NCI-H2196 treated with DMSO at 0.1 percent for 48 hours (cell line): ENCODE measurements around the gene PES1.
"Not testable (repeated sequence)": the region's sequence is repeated elsewhere in the genome, so short reads cannot be mapped to it uniquely, and the experiment has no call there.

ENCODE experiments used
- DNase-seq: peaks from one replicate; lab custom pipeline; 2025; ENCODE audit not compliant: unreplicated experiment; lab: John Stamatoyannopoulos, UW

PES1 gene

DNA sequence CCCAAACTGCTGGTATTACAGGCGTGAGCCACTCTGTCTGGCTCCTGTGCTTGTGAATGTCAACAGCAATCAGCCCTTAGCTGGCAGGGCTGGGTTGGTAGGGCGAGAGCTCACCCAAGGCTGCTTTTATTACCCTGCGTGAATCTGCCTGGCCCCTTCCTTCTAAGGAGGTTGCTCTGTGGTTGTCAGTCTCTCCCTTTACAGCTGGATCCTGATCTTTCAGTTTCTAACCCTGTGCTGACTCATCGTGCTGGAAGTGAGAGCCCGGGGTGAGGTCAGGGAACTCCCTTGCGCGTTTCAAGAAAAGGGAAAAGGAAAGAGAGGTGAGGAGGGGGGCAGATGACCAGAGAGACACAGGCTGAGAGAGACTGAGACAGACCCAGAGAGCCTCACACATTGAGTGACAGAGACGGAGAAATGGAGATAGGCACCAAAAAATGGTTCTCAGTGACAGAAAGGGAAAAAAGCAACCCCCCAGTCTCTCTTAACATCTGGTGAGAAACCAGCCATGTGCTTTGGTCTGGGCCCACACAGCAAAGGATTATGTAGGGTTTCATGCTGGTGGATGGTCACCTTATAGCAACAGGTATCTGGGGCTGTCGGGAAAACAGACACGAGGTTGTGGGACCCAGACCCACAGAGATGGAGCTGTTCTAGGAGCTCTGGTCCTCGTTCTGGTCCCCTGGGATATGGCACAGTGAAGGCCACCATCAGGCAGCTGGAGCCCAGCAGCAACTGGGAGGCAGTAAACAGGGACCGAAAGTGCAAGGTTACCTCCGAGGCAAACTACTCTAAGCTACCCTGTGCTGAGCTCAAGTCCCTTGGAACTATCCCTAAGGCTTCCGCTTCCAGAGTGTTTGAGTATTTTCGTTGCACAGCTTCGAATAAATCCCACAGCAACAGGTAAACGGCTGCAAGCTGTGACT, 17.8 kb upstream of the PES1 start:
- DNase-seq = no peak

DNA sequence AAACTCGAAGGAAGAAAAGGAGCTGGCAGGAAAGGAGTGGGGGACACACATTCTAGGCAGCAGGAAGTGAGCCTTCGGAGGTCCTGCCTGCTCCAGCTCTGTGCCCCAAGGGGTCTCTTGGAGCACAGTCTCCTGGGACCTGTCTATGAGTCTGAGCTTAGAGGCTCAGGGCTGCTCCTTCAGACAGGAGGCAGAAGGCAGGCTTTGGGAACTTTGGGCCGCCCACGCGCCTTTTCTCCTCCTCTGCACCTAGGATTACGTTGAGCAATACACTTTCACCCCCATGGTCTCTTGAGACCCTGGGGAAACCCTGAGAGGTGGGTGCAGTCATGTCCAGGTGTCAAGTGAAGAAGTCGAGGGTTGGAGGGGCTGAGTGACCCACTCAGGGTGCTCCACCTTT, 16.2 kb upstream of the PES1 start:
- DNase-seq = no peak

DNA sequence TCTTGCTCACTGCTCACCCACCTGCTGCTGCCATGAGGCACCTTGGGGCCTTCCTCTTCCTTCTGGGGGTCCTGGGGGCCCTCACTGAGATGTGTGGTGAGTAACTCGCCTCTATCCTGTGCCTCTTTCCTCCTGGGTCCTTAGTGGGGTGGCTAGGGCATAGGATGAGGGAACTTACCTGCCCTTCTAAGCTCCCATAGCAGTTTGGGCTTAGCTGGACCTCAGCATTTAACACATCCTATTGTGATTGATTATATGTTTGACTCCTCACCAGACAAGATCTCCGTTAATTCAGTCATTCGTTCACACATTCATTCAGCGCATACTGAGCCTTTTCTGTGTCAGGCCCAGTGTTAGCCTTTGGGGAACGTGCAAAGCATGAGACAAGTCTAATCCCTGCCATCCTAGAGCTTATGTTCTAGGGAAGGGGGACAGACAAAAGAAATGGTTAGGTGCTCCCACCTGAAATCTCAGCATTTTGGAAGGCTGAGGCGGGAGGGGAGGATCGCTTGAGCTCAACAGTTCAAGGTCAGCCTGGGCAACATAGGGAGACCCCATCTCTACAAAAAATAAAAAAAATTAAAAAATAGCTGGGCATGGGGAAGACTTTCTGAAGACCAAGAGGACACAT, 15.7 kb upstream of the PES1 start:
- no peak for DNase-seq

DNA sequence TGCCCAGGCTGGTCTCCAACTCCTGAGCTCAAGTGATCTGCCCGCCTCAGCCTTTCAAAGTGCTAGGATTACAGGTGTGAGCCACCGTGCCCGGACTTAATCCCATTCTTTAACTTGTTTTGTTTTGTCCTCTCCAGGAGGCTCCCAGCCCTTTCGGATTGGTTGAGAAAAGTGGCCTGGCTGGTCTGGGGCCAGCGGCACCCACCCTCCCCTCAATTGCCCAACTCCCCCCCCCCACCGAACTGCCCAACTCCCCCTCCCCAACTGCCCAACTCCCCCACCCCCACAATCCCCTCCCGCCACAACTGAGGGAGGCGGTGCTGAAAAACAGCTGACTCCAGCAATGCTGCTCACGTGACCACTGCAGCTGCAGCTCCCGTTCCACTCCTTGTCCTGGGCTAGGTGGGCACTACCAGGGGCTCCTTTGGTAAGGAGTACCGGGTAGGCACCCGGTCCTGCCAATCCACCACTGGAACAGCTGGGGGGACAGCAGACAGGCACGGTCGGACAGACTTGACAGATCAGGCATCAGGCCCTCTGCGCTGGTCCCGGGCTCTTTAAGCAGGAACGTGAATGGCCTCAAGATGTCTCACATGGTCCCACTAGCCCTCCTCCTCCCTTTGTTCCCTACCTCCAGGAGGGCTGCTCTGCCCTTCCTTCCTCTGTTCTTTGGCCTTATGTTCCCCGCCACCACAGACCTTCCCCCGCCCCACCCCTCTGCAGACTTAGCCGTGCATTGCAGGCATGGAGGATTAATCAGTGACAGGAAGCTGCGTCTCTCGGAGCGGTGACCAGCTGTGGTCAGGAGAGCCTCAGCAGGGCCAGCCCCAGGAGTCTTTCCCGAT, 15.0 kb upstream of the PES1 start, which contains the start of gene TCN2:
Gene TCN2, plus strand, starts transcription at position 720 of the 845 bp plus-strand sequence. CDS start 158 bp downstream, outside the sequence.
- DNase-seq = peak; percentile 36

DNA sequence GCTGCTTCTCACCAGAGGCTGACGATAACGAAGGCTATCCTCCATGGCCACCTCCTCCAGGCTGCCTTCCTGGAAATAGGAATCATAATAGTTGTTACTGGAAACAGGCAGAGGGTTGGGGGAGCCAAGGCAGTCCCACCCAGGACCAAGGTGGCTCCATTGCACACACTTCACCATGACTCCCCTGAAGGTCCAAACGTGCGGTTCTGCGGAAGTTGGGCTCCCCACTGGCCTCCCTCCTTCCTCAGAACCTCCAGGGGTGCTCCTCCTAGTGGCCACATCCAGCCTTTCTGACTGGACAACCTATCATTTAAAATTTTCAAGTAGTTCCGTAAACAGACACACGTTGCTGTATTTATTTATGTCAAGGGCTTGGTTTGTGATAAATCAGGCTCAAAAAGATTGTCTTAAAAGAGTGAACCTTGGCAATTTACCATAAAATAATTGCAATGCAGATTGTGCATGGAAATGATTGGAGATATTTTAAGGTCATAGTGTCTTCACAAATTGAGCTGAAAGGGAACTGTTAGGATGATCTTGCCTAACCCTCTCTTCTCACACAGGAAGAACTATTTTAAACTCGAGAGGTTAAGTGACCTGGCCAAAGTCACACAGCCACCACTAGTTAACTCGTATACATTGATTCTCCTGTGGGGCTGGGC, 13.9 kb upstream of the PES1 start:
- no peak for DNase-seq

DNA sequence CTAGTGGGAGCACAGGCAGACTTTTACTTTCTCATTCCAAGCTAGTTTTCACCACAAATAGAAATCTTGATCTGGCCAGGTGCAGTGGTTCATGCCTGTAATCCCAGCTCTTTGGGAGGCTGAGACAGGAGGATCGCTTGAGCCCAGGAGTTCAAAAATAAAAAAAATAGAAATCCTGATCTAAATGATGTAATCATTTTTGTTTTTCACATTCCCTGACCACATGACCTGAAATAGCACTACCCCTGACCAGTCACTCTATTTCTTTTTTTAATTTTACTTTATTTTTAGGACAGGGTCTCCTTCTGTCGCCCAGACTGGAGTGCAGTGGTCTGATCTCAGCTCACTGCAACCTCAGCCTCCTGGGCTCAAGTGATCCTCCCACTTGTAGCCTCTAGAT, 13.0 kb upstream of the PES1 start:
- DNase-seq = no peak

DNA sequence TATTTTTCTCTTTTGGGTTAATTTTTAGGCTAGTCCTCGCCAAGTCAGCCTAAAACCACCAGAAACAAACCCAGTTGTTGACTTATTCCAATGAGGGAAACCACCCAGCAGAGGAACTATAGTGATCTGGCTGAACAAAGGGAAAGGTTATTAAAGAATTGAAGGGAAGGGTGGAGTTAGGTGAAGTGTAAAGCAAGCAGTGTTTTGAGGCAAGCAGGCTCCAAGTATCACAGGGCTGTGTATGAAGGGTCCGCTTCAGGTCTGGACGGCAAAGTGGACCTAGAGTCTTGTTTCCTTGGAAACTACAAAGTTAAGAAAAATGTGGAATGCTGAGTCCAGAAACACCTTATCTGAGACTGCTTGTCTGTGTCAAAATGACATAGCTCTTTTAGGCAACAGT, 12.1 kb upstream of the PES1 start:
- DNase-seq = no peak

DNA sequence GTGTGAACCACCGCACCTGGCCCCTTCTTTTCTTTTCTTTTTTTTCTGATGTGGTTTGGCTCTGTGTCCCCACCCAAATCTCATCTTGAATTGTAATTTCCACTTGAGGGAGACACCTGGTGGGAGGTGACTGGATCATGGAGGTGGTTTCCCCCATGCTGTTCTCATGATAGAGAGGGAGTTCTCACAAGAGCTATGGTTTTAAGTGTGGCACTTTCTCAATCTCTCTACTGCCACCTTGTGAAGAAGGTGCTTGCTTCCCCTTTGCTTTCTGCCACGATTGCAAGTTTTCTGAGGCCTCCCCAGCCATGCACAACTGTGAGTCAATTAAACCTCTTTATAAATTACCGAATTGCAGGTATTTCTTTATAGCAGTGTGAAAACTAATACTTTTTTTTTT, 10.3 kb upstream of the PES1 start:
- no peak for DNase-seq

DNA sequence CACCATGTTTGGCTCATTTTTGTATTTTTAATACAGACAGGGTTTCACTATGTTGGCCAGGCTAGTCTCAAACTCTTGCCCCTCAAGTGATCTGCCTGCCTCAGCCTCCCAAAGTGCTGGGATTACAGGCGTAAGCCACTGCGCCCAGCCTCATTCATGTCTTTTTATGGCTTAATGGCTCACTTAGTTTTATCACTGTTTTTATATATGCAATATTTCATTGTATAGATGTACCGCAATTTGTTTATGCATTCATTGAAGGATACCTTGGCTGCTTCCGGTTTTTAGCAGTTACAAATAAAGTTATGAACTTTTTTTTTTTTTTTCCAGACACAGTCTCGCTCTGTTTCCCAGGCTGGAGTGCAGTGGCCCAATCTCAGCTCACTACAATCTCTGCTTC, 9.8 kb upstream of the PES1 start:
- DNase-seq = no peak

DNA sequence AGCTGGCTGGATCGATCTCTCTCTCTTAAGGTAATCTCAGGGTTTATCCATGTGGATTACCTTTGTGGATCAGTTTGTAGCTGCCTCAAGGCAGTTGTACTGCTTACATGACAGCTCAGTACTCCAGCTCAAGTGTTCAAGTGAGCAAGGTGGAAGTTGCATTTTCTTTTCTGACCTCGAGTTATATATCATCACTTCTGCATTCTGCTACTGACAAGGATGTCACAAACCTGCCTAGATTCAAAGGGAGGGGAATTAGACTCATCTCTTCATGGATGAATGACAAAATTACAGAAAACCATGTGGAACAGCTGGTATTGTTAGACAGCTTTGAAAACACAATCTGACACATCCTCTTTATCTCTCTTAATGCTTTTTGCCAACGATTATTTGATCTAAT, 9.2 kb upstream of the PES1 start:
- no peak for DNase-seq

DNA sequence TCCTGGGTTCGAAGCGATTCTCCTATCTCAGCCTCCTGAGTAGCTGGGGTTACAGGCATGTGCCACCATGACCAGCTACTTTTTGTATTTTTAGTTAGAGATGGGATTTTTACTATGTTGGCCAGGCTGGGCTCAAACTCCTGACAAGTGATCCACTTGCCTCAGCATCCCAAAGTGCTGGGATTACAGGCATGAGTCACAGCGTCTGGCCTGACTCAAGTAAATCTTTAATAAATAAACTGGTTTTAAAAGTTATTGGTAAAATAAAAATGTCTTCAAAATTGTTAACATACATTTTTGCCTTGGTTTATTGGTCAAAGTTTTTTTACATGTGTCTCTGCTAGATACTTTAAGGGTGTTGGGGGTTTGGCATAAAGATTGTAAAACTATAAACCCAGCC, 7.3 kb upstream of the PES1 start:
- no peak for DNase-seq

DNA sequence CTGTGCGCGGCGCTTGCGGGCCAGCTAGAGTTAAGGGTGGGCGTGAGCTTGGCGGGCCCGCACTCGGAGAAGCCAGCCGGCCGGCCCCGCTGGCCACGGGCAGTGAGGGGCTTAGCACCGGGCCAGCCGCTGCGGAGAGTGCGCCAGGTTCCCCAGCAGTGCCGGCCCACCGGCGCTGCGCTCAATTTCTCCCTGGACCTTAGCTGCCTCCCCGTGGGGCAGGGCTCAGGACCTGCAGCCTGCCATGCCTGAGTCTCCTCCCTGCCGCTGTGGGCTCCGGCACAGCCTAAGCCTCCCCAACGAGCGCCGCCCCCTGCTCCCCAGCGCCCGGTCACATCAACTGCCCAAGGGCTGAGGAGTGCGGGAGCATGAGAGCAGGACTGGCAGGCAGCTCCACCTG, 5.2 kb upstream of the PES1 start:
- DNase-seq = no peak

DNA sequence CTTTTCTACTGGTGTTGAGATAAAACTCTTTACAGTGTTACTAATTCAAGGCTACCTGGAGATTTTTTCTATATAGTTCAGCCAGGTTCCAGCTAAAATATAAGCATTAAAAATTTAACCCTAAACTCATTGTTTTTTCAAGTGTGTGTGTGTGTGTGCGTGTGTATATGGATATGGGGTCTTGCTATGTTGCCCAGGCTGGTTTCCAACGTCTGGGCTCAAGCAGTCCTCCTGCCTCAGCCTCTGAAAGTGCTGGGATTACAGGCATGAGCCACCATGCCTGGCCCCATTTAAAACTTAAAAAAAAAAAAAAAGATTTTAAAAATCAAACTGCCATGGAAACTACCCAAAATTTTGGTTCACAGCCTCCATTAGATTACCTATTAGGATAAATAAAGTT, 4.5 kb upstream of the PES1 start:
- no peak for DNase-seq

DNA sequence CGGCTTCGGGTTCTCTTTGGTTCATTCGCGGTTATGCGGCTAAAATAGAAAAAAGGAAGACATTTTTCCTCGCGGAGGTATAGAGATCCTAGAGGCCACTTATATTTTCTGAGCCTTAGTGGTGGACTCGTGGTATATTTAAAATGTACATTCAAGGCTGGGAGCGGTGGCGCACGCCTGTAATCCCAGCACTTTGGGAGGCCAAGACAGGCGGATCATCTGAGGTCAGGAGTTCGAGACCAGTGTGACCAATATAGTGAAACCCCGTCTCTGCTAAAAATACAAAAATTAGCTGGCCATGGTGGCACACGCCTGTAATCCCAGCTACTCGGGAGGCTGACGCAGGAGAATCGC, 627 bp upstream of the PES1 start:
- not testable (repeated sequence) for DNase-seq

DNA sequence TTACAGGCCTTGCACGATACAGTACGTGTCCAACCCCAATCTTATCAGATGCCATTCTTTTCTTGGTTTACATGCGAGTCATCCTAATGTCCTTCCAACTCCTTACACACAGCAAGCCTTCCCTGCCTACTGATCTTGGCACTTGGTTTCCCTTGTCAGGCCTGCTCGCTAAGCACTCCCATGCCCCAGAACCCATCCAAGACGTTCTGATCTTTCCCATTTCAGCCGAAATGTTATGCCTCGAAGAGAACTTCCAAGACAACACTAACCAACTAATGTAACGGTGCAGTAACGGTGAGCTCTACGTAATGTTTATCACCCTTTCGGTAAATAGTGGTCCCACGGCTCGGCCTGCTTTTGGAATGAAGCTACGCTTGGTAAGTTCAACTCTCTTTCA, 521 bp downstream of the PES1 start:
- no peak for DNase-seq

DNA sequence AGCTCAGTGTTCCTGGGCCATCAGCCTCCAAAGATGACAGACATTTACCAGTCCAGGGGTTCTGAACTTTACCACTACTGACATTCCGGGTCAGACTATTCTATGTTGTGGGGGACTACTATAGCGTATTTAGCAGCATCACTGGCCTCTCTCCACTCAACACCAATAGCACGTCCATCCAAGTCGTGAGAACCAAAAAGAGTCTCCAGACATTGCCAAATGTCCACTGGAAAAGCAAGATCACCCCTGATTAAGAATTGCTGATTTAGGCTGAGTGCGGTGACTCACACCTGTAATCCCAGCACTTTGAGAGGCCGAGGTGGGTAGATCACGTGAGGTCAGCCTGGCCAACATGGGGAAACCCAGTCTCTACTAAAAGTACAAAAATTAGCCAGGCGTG, 5.3 kb downstream of the PES1 start:
- no peak for DNase-seq

DNA sequence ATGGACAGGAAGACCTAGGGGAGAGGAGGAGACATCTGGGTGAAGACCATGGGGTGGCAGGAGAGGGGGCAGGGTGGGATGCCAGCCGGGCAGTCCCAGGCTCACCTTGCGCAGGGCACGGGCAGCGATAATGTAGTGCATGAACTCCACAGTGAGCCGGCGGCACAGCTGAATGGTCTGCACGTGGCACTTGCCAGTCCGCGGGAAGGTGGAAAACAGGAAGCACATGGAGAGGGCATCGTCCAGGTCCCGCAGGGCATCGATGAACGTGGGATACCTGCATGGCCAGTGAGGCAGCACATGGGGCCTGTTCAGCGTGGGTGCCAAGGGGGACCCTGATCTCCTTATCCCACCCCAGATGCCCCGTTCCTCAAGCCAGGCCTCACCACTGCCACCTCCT, 7.3 kb downstream of the PES1 start:
- DNase-seq = no peak

DNA sequence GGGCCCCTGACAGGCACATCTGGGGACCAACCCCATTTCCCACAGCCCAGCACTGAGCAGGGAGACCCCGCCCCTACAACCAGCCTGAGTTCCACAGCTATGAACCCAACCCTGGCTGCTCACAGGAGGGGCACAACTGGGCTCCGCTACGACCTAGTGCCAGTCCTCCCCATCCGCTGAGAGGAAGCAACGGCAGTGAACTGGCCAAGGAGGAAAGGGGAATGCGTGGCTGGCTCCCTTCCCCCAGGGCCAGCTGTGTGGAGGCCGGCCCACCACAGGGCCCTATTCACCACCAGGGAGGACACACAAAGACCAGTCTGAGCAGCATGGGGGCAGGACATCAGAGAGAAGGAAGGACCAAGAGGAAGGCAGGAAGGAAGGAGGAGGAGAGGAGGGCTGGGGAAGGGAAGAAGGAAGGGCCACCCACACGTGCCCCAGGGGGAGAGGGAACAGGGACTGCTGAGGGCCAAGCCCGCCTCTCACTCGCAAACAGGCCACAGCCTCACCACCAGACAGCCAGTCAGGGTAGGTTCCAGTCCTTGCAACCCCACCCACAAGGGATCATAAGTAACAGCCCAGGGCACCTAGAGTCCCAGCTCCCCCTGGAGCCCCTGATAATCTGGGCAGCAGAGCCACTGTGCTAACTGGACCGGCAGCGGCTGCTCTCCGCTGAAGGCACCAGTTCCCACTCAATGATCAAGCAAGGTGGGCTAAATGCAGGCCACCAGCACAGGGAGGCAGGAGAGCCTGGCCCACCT, 8.7 kb downstream of the PES1 start:
- no peak for DNase-seq

DNA sequence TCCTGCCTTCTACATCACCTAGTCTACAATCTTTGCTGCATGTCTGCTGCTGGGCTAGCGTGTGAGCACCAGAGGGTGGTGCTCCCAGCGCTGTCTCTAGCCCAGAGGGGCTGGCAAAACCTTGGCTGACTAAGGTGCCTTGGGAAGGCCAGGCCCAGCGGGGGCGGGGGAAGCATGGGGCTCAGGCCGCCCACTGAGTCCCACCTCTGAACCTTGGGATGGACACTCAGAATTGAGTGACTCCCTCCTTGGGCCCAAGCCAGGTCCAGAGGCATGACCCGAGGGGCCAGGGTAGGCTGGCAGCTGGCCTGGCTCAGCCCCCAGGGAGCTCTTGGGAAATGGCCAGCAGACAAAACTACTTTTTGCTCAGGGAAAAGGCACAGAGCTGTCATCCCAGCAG, 9.7 kb downstream of the PES1 start:
- DNase-seq = no peak

DNA sequence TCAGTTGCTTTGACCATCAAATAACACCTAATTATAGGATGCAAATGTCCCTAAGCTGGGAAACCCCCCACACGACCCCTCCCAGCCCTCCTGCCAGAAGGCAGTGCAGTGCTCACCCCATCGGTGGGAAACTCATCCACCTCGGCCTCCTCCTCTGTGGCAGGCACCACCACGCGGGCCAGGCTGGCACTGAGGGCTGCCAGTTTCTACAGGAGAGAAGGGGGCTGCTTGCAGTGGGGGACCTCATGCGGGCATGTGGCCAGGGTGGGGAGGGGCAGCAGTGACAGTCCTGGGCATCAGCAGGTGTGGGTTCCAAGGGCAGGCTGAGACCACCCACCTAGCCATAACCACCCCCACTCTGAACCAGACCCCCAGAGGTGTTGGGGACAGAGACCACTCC, 10.8 kb downstream of the PES1 start:
- no peak for DNase-seq

DNA sequence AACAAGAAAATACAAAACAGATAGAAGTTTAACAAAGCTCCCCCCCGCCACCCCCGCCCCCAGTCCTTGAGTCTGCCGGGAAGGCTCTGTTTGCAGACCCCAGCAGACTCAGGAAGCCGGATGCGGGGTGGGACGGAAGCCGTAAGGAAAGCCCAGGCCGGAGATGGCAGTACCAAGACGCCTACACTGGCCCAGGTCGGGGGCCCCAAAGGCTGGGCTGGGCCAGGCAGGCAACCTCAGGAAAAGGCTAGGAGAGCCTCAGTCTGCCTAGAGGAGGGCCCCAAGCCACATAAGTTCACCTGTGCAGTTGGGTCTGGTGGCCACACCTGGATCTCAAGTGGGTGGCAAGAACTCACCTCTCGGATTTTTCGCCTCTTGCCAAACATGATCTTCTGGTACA, 13.2 kb downstream of the PES1 start:
- DNase-seq = no peak
